ENCODE measurements around the gene UBE2R2.
"Not testable (repeated sequence)": the region's sequence is repeated elsewhere in the genome, so short reads cannot be mapped to it uniquely, and the experiment has no call there.

Gene UBE2R2

DNA sequence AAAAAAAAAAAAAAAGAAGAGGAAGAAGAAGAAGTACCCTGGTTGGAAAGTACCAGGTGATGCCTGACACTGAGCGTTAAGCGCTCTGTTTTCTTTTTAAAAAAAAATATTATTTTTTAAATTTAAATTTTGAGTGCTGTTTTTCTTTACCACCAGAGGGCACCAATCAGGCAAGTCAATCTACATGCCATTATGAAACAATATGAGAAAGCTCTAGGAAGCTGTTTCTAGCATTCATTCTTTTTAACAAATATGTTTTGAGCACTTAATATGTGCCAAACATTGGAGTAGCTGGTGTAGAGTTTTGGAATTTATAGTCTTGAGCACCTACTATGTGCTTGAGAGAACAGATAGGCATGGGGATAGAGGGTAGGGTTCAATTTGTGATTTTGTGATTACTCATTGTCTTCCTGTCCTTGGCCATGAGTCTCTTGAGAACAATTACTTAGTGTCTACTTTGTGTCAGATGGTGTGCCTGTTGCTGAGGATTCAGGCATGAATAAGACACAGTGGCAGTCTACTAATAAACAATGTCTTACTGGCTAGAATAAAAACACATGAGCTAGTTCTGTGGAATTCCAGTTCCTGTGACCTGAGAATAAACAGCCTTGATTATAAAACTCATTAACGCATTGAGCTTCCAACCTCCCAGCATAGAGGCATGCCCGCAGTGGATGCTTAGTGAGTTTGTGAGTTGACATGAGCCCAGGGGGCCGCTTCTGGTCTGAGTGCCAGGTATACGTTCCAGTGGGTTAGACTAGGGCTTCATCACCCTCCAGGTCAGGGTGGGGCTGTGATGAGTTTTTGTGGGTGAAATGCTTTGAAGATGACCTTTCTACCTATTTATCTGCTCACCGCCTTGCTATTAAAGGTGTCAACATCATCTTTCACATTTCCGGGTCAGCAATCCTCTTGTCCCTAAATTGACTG, 3.0 kb upstream of the UBE2R2 start:
- no peaks in the 10 kb centered on the region for H3K36me3 Mint-ChIP-seq (ENCODE audit: low read depth)
- peak overlapping the region; percentile 68 for H3K27ac Mint-ChIP-seq
- H3K27me3 Mint-ChIP-seq (ENCODE audit: low read depth): peaks cover 10% of the 10 kb centered on the region
- H3K4me1 Mint-ChIP-seq (ENCODE audit: low read depth): peaks cover 33% of the 10 kb centered on the region
- no peaks in the 10 kb centered on the region for H3K9me3 Mint-ChIP-seq
- no peak overlapping the region for H3K4me3 Mint-ChIP-seq

- peaks cover 43% of the 10 kb centered on the region for H3K4me1 Mint-ChIP-seq (ENCODE audit: low read depth)
These were observed 1.2 kb upstream of the UBE2R2 start for GRCh38 chr9:33815781-33816180.

DNA sequence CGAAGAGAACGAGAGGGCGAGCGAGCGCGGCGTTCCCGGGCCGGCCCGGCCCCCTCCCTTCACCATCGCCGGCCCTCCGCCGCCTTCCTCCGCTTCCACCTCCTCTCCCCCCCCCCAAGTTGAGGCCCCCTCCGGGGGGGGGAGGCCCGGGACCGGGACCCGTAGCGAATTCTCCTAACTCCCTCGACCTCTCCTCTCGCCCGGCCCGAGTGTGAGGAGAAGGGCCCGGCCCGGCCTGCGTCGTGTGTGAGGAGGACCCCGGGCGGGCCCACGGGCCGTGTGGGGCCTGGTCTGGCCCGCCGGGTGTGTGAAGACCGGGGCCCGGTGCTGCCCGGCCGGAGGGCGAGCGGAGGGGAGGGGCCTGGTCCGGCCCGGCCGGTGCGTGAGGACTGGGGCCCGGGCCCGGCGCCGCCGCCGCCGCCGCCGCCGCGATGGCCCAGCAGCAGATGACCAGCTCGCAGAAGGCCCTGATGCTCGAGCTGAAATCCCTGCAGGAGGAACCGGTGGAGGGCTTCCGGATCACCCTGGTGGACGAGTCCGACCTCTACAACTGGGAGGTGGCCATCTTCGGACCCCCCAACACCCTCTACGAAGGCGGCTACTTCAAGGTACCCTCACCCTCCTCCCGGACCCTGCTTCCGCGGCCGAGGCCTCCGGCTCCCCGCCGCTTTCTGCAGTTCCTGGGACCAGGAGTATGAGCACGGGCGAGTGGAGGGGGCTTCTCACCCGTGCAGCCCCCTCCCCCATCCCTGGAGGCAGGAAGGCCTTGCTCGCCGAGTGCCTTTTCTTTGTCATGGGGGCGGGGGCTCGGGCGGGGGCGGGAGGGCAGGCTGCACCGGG, 587 bp downstream of the UBE2R2 start:
- Mint-ChIP-seq H3K36me3 (ENCODE audit: low read depth) (peaks cover 4% of the 10 kb centered on the region), H3K4me1 (ENCODE audit: low read depth) (peaks cover 45% of the 10 kb centered on the region), H3K4me3 (peak overlapping the region; percentile 91), H3K27ac (peak overlapping the region; percentile 90), H3K9me3 (no peaks in the 10 kb centered on the region), H3K27me3 (ENCODE audit: low read depth) (no peaks in the 10 kb centered on the region)

More at GRCh38 chr9:33815781-33816180, 1.2 kb upstream of the UBE2R2 start:
- Mint-ChIP-seq H3K36me3 (ENCODE audit: low read depth) (peaks cover 3% of the 10 kb centered on the region), H3K27me3 (ENCODE audit: low read depth) (peaks cover 6% of the 10 kb centered on the region), H3K9me3 (no peaks in the 10 kb centered on the region), H3K4me3 (peak overlapping the region; percentile 84), H3K27ac (peak overlapping the region; percentile 94)

GRCh38 chr9:33818167-33818846, 1.3 kb downstream of the UBE2R2 start:
- Mint-ChIP-seq H3K27me3 (ENCODE audit: low read depth) (no peaks in the 10 kb centered on the region), H3K9me3 (no peaks in the 10 kb centered on the region), H3K4me3 (peak overlapping the region; percentile 91), H3K36me3 (ENCODE audit: low read depth) (peaks cover 4% of the 10 kb centered on the region), H3K4me1 (ENCODE audit: low read depth) (peaks cover 44% of the 10 kb centered on the region), H3K27ac (peak overlapping the region; percentile 90)

GRCh38 chr9:33818847-33819500, 2.0 kb downstream of the UBE2R2 start:
- no peaks in the 10 kb centered on the region for H3K9me3 Mint-ChIP-seq
- peak overlapping the region; percentile 91 for H3K4me3 Mint-ChIP-seq
- peaks cover 4% of the 10 kb centered on the region for H3K36me3 Mint-ChIP-seq (ENCODE audit: low read depth)
- no peaks in the 10 kb centered on the region for H3K27me3 Mint-ChIP-seq (ENCODE audit: low read depth)
- H3K4me1 Mint-ChIP-seq (ENCODE audit: low read depth): peaks cover 46% of the 10 kb centered on the region
- peak overlapping the region; percentile 90 for H3K27ac Mint-ChIP-seq

- peak overlapping the region; percentile 64 for H3K4me3 Mint-ChIP-seq
- peaks cover 33% of the 10 kb centered on the region for H3K4me1 Mint-ChIP-seq (ENCODE audit: low read depth)
- peaks cover 6% of the 10 kb centered on the region for H3K36me3 Mint-ChIP-seq (ENCODE audit: low read depth)
- H3K27ac Mint-ChIP-seq: no peak overlapping the region
- H3K9me3 Mint-ChIP-seq: no peaks in the 10 kb centered on the region
- H3K27me3 Mint-ChIP-seq (ENCODE audit: low read depth): no peaks in the 10 kb centered on the region
These were observed 3.3 kb downstream of the UBE2R2 start for GRCh38 chr9:33820231-33820745.

DNA sequence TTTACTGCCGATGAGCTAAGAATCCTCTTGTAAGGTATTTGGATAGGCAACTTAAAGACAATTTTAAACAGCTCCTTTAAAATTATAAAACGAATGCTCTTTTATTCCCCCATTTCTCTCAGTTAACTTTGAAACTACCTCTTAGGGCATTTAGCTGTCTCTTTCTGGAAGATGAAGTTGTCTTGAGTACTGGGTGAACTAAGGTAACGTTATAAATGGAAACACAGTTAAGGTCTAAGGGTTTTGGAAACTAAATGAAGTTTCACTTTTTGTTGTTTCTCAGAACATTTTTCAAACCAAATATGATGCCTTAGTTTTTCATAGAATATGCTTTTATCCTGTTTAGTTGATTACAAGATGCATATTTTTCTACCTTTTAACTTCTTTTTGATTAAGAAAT, 6.8 kb downstream of the UBE2R2 start:
- Mint-ChIP-seq H3K36me3 (ENCODE audit: low read depth) (peaks cover 8% of the 10 kb centered on the region), H3K27me3 (ENCODE audit: low read depth) (no peaks in the 10 kb centered on the region), H3K4me1 (ENCODE audit: low read depth) (peaks cover 20% of the 10 kb centered on the region), H3K9me3 (no peaks in the 10 kb centered on the region), H3K27ac (peak overlapping the region; percentile 31), H3K4me3 (no peak overlapping the region)

DNA sequence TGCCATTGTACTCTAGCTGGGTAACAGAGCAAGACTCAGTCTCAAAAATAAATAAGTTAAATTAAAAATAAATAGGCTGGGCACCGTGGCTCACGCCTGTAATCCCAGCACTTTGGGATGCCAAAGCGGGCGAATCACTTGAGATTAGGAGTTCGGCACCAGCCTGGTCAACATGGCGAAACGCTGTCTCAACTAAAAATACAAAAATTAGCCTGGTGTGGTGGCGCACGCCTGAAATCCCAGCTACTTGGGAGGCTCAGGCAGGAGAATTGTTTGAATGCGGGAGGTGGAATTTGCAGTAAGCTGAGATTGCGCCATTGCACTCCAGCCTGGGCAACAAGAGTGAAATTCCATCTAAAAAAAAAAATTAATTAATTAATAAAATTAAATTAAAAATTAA, 10.3 kb downstream of the UBE2R2 start:
- H3K36me3 Mint-ChIP-seq (ENCODE audit: low read depth); H3K27ac Mint-ChIP-seq; H3K9me3 Mint-ChIP-seq; H3K4me1 Mint-ChIP-seq (ENCODE audit: low read depth); H3K27me3 Mint-ChIP-seq (ENCODE audit: low read depth); H3K4me3 Mint-ChIP-seq: not testable (repeated sequence)

DNA sequence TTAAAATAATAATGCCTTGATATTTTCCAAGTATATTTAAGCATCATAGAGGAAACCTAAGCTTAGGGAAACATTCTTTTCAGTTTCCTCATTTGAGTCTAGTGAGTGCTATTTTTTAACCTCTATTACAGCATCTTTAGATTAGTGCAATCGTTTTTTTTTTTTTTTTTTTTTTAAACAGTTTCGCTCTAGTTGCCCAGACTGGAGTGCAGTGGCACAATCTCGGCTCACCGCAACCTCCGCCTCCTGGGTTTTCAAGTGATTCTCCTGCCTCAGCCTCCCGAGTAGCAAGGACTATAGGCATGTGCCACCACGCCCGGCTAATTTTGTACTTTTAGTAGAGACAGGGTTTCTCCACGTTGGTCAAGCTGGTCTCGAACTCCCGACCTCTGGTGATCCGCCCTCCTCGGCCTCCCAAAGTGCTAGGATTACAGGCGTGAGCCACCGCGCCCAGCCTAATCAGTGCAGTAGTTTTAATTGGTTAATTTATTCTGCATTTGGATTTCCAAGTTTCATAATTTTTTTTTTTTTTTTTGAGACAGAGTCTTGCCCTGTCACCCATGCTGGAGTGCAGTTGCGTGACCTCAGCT, 12.8 kb downstream of the UBE2R2 start:
- H3K9me3 Mint-ChIP-seq; H3K4me1 Mint-ChIP-seq (ENCODE audit: low read depth); H3K4me3 Mint-ChIP-seq; H3K27me3 Mint-ChIP-seq (ENCODE audit: low read depth); H3K36me3 Mint-ChIP-seq (ENCODE audit: low read depth); H3K27ac Mint-ChIP-seq: not testable (repeated sequence)

DNA sequence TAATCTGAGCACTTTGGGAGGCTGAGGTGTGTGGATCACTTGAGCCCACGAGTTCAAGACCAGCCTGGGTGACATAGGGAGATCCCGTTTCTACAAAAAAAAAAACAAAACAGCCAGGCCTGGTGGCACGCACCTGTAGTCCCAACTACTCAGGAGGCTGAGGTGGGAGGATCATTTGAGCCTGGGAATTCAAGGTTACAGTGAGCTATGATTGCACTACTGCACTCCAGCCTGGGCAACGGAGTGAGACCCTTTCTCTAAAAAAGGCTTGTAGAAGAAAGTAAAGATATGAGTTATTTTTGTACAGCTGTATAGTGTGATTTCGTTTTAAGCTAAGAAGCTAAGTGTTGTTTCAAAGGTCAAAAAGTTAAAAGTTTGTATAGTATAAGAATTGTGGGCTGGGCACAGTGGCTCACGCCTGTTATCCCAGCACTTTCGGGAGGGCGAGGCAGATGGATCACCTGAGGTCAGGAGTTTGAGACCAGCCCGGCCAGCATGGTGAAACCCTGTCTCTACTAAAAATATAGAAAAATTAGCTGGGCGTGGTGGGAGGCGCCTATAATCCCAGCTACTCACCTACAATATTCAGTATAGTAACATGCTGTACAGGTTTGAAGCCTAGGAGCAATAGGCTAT, 18.8 kb downstream of the UBE2R2 start:
- Mint-ChIP-seq H3K36me3 (ENCODE audit: low read depth) (peaks cover 1% of the 10 kb centered on the region), H3K27me3 (ENCODE audit: low read depth) (no peaks in the 10 kb centered on the region), H3K4me3 (no peak overlapping the region), H3K27ac (no peak overlapping the region), H3K4me1 (ENCODE audit: low read depth) (peaks cover 28% of the 10 kb centered on the region), H3K9me3 (no peaks in the 10 kb centered on the region)

GRCh38 chr9:33836261-33836660, 19.3 kb downstream of the UBE2R2 start:
- not testable (repeated sequence) for H3K4me3 Mint-ChIP-seq; H3K27me3 Mint-ChIP-seq (ENCODE audit: low read depth); H3K36me3 Mint-ChIP-seq (ENCODE audit: low read depth); H3K9me3 Mint-ChIP-seq
- peaks cover 29% of the 10 kb centered on the region for H3K4me1 Mint-ChIP-seq (ENCODE audit: low read depth)
- peak overlapping the region; percentile 49 for H3K27ac Mint-ChIP-seq

GRCh38 chr9:33837138-33837537, 20.2 kb downstream of the UBE2R2 start:
- Mint-ChIP-seq H3K4me3 (no peak overlapping the region), H3K36me3 (ENCODE audit: low read depth) (peaks cover 1% of the 10 kb centered on the region), H3K9me3 (no peaks in the 10 kb centered on the region)

GRCh38 chr9:33840381-33840780, 23.4 kb downstream of the UBE2R2 start:
- H3K27ac Mint-ChIP-seq: peak overlapping the region; percentile 8

More at GRCh38 chr9:33837138-33837537, 20.2 kb downstream of the UBE2R2 start:
- peaks cover 34% of the 10 kb centered on the region for H3K4me1 Mint-ChIP-seq (ENCODE audit: low read depth)
- H3K27ac Mint-ChIP-seq: no peak overlapping the region
- H3K27me3 Mint-ChIP-seq (ENCODE audit: low read depth): no peaks in the 10 kb centered on the region

More at GRCh38 chr9:33840381-33840780, 23.4 kb downstream of the UBE2R2 start:
- Mint-ChIP-seq H3K4me1 (ENCODE audit: low read depth) (peaks cover 31% of the 10 kb centered on the region), H3K9me3 (no peaks in the 10 kb centered on the region), H3K27me3 (ENCODE audit: low read depth) (no peaks in the 10 kb centered on the region), H3K36me3 (ENCODE audit: low read depth) (peaks cover 1% of the 10 kb centered on the region), H3K4me3 (no peak overlapping the region)

Measured in T-helper 1 cell treated with Interleukin-12 subunit alpha and Interleukin-12 subunit beta and Interleukin-4 antibody, amounts not matched to agents 30 μg/mL and 1 μg/mL, for 36 hours (primary cell).